Common myeloid progenitor, CD34-positive (primary cell): ENCODE measurements around the gene PGA3. TPM values are rescaled to one million over a fixed set of nuclear protein-coding genes. Genes with fewer than 3 reads are reported as not detected.
"Not testable (repeated sequence)": the region's sequence is repeated elsewhere in the genome, so short reads cannot be mapped to it uniquely, and the experiment has no call there.

ENCODE experiments used
- CTCF ChIA-PET: fragments of 350-600 bp; sonication (Branson Sonifier 250); formaldehyde crosslinking; loops from one replicate; lab custom pipeline; 2021; ENCODE audit warnings: antibody characterized with exemption; lab: Charles Lee
- POLR2A ChIA-PET: fragments of 350-600 bp; sonication (Branson Sonifier 250); formaldehyde crosslinking; loops from one replicate; lab custom pipeline; 2021; ENCODE audit warnings: antibody characterized with exemption; lab: Charles Lee
- DNase-seq, 3 donors: peaks; one replicate each; pipeline versions ENCODE4 v3.0.0 to v3.0.0-alpha.2; 2013
- H3K27ac ChIP-seq, 2 experiments: 1 replicate in 1 of 2; 2 replicates in 1 of 2; pipeline ENCODE4 v1.7.0; 2013; ENCODE audit warnings: inconsistent platforms in 2 of 2, low read length in 2 of 2, mild to moderate bottlenecking in 2 of 2, low read depth in 1 of 2, moderate library complexity in 1 of 2; ENCODE audit not compliant: severe bottlenecking in 2 of 2, insufficient read depth in 1 of 2, poor library complexity in 1 of 2
- H3K27me3 ChIP-seq, 5 experiments: replicated peaks in 2 of 5; 1 replicate in 3 of 5; 2 replicates in 2 of 5; pipeline versions ENCODE4 v1.6.1 to v1.7.0; 2013; ENCODE audit warnings: low read length in 4 of 5, mild to moderate bottlenecking in 2 of 5, moderate library complexity in 2 of 5, inconsistent platforms in 1 of 5; ENCODE audit not compliant: insufficient read depth in 5 of 5, control insufficient read depth in 4 of 5
- H3K36me3 ChIP-seq, 4 experiments: 1 replicate in 2 of 4; 2 replicates in 2 of 4; pipeline versions ENCODE4 v1.6.1 to v1.7.0; 2013; ENCODE audit warnings: low read length in 3 of 4, control low read depth in 1 of 4, mild to moderate bottlenecking in 1 of 4; ENCODE audit not compliant: control insufficient read depth in 4 of 4, insufficient read depth in 4 of 4
- H3K4me1 ChIP-seq, 4 experiments: 1 replicate in 3 of 4; 2 replicates in 1 of 4; pipeline versions ENCODE4 v1.6.1 to v1.7.1; 2013; ENCODE audit warnings: low read length in 3 of 4, mild to moderate bottlenecking in 3 of 4, control low read depth in 1 of 4, inconsistent platforms in 1 of 4, moderate library complexity in 1 of 4; ENCODE audit not compliant: control insufficient read depth in 4 of 4, insufficient read depth in 4 of 4; ENCODE audit errors: control extremely low read depth in 1 of 4
- H3K4me3 ChIP-seq, 7 experiments: 1 replicate in 4 of 7; 2 replicates in 3 of 7; pipeline versions ENCODE4 v1.5.1 to v1.7.0; 2013; ENCODE audit warnings: mild to moderate bottlenecking in 7 of 7, low read length in 6 of 7, moderate library complexity in 6 of 7, inconsistent platforms in 2 of 7, low read depth in 2 of 7, control low read depth in 1 of 7; ENCODE audit not compliant: insufficient read depth in 4 of 7, control insufficient read depth in 1 of 7; ENCODE audit errors: extremely low read depth in 1 of 7
- H3K9me3 ChIP-seq, 5 experiments: 1 replicate in 4 of 5; 2 replicates in 1 of 5; pipeline versions ENCODE4 v1.6.1 to v1.7.1; 2013; ENCODE audit warnings: low read length in 4 of 5, mild to moderate bottlenecking in 2 of 5, inconsistent platforms in 1 of 5, low read depth in 1 of 5, moderate library complexity in 1 of 5; ENCODE audit not compliant: control insufficient read depth in 4 of 5, insufficient read depth in 2 of 5; ENCODE audit errors: control extremely low read depth in 1 of 5
- WGBS: methylation state at CpG from one replicate; pipeline ENCODE4 v1.1.5; 2013; ENCODE audit not compliant: insufficient coverage; 5-methylcytosine and 5-hydroxymethylcytosine counted together
- polyA plus RNA-seq: library from polyadenylated mRNA; unstranded; fragments of 120-200 nt; gene quantifications from one replicate; pipeline ENCODE4 v1.2.1, GENCODE V29; 2013

PGA3 gene
- polyA plus RNA-seq, result 0.04 TPM

DNA sequence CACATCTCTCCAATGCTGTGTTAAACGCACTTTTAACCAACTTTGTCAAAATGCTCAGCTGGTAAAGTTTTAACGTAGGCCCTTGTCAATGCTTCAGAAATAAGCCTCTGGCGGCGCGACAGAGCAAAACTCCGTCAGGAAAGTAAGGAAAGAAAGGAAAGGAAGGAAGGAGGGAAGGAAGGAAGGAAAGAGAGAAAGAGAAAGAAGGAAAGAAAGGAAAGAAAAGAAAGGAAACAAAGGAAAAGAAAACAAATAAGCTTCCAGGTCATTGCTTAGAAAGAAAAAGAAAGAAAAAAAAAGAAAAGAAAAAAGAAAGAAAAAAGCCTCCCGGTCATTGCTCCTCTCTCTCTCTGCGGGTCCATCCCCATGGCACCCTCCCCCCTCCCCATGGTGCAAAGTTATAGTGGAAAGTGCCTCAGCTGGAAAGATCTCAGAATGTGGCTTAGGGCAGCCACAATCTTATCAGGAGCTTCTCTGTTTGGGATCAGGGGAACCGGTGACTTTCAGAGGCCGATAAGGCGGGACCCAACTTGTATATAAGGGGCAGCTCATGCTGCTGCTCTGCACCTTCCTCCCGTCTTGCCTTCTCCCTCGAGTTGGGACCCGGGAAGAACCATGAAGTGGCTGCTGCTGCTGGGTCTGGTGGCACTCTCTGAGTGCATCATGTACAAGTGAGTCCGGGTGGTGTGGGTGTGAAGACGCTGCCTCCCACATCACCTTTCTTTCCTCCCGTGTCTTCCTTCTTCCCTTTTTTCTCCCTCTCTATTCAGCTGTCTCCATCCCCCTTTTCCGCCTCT, at the start of gene PGA3:
TSS of gene PGA3 (plus strand) at position 566 of the 797 bp plus-strand sequence. CDS start at position 616, 50 bp downstream.
- WGBS, result 80% methylated on average over 1 of the region's 18 CpGs
- DNase-seq, H3K4me1 ChIP-seq, H3K27ac ChIP-seq, H3K27me3 ChIP-seq, H3K9me3 ChIP-seq, CTCF ChIA-PET, H3K4me3 ChIP-seq, H3K36me3 ChIP-seq, POLR2A ChIA-PET: not testable (repeated sequence)

DNA sequence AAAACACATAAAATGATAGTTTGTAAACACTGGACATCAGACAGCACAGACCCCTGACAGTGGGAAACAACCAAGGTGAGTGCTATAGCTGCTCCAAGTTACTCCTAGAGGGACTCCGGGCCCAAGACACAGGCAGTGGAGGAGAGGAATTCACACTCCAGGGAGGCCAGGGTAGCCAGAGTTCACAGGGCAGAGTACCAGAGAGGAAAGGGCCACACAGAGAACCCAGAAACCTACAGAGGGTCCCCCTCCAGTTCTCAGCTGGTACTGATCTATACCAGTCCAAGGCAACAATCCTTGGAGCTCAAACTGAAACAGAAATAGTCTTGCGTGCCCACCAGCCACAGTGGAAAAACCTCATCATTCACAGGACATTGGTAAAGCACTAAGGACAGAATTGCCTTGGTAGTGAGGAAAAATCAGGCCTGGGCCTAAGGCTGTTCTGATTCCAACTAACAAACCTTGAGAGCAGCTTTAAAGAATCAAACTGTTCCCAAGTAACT, 49.7 kb upstream of the PGA3 start:
- 97% methylated on average over 2 of the region's 2 CpGs for WGBS
- no peak for DNase-seq
- Histone ChIP-seq H3K36me3 (peaks cover 0 to 11% (median 4%) of the 10 kb centered on the region in 4 experiments), H3K27me3 (no peaks in the 10 kb centered on the region), H3K4me3 (no peak overlapping the region), H3K27ac (no peak overlapping the region), H3K4me1 (peaks cover 0 to 11% (median 8%) of the 10 kb centered on the region in 4 experiments), H3K9me3 (peaks cover 5 to 21% (median 13%) of the 10 kb centered on the region in 5 experiments)
- CTCF ChIA-PET, result interaction anchor here (1.1 to 1.2 kb wide), 2 partner anchors 15 to 16 kb away, joined by 3 to 4 read pairs; no protein-coding TSS in a partner anchor
- POLR2A ChIA-PET, result no interaction called here

DNA sequence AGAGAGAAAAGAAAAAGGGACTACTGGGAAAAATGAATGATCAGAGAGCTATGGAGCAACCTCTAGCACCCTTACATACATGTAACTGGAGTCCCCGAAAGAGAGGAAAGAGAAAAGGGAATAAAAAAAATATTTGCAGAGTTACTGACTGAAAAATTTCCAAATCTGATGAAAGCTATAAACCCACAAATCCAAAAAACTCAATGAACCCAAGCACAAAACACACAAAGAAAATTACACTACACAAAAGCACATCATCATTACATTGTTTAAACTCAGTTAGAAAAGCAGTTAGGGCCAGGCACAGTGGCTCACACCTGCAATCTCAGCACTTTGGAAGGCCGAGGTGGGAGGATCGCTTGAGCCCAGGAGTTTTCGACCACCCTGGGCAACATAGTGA, 48.8 kb upstream of the PGA3 start:
- Histone ChIP-seq H3K27me3 (no peaks in the 10 kb centered on the region), H3K4me3 (no peak overlapping the region), H3K4me1 (peaks cover 0 to 8% (median 7%) of the 10 kb centered on the region in 4 experiments), H3K36me3 (peaks cover 0 to 11% (median 4%) of the 10 kb centered on the region in 4 experiments), H3K27ac (no peak overlapping the region), H3K9me3 (peaks cover 5 to 21% (median 13%) of the 10 kb centered on the region in 5 experiments)
- no peak for DNase-seq
- POLR2A ChIA-PET, result no interaction called here
- CTCF ChIA-PET, result interaction anchor here (1.0 to 1.2 kb wide), 2 partner anchors 13 to 16 kb away, joined by 3 to 4 read pairs; no protein-coding TSS in a partner anchor
- WGBS, result 100% methylated on average over 1 of the region's 4 CpGs

DNA sequence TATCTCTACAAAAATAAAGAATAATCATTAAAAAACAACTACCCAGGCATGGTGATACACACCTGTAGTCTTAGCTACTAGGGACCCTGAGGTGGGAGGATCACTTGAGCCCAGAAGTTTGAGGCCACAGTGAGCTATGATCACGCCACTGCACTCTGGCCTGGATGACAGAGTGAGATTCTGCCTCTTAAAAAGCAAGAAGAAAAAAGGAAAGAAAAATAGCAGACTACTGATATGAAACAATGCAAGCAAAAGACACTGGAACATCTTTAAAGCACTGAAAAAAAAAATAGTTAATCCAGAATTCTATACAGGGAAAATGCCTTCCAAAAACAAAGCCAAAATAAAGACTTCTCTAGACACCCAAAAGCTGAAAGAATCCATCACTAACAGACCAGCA, 48.0 kb upstream of the PGA3 start:
- Histone ChIP-seq H3K27me3 (no peaks in the 10 kb centered on the region), H3K9me3 (peaks cover 5 to 21% (median 13%) of the 10 kb centered on the region in 5 experiments), H3K36me3 (peaks cover 0 to 11% (median 4%) of the 10 kb centered on the region in 4 experiments), H3K4me3 (no peak overlapping the region), H3K4me1 (peaks cover 0 to 4% (median 3%) of the 10 kb centered on the region in 4 experiments), H3K27ac (no peak overlapping the region)
- ChIA-PET CTCF (interaction anchor here (1.0 kb wide), 1 partner anchor 12 kb away, joined by 3 read pairs; no protein-coding TSS in a partner anchor), POLR2A (interaction anchor here (0.6 kb wide), 1 partner anchor 1295 kb away, joined by 6 read pairs; no protein-coding TSS in a partner anchor)
- 100% methylated on average over 1 of the region's 1 CpG for WGBS
- DNase-seq, result no peak

DNA sequence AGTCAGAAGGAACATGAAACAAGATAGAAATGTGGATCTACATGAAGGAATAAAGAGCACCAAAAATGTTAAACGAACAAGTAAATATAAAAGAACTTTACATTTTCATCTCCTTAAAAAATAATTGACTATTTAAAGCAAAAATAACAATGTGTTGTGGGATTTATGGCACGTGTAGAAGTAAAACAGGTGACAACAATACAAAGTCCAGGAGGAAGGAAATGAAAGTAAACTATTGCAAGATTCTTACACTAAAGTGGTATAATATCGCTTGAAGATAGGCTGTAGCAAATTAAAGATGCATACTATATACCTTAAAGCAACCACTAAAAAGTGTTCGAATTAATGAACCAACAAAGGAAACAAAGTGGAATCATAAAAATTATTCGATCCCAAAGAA, 47.6 kb upstream of the PGA3 start:
- Histone ChIP-seq H3K27me3 (no peaks in the 10 kb centered on the region), H3K27ac (no peak overlapping the region), H3K4me1 (peaks cover 0 to 8% (median 7%) of the 10 kb centered on the region in 4 experiments), H3K9me3 (peaks cover 5 to 21% (median 13%) of the 10 kb centered on the region in 5 experiments), H3K36me3 (peaks cover 0 to 11% (median 4%) of the 10 kb centered on the region in 4 experiments), H3K4me3 (no peak overlapping the region)
- ChIA-PET CTCF (interaction anchor here (1.0 kb wide), 1 partner anchor 12 kb away, joined by 3 read pairs; no protein-coding TSS in a partner anchor), POLR2A (interaction anchor here (0.6 kb wide), 1 partner anchor 1296 kb away, joined by 6 read pairs; no protein-coding TSS in a partner anchor)
- DNase-seq, result no peak
- WGBS, result no CpG with 5 or more reads among the region's 5 CpGs

DNA sequence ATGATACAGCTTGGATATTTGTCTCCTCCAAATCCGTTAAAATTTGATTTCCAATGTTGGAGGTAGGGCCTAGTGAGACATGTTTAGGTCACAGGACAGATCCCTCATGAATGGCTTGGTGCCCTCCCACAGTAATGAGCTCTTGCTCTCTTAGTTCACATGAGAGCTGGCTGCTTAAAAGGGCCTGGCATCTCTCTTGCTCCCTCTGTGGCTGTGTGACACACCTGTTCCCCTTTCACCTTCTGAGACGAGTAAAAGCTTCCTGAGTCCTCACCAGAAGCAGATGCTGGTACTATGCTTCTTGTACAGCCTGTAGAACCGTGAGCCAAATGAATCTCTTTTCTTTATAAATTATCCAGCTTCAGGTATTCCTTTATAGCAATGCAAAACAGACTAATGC, 45.6 kb upstream of the PGA3 start:
- H3K27me3 ChIP-seq, result no peaks in the 10 kb centered on the region
- H3K4me1 ChIP-seq, result peaks cover 4 to 20% (median 18%) of the 10 kb centered on the region in 4 experiments
- H3K36me3 ChIP-seq, result peaks cover 0 to 11% (median 4%) of the 10 kb centered on the region in 4 experiments
- no peak for DNase-seq
- H3K9me3 ChIP-seq, result peaks cover 5 to 21% (median 13%) of the 10 kb centered on the region in 5 experiments
- ChIA-PET POLR2A (no interaction called here), CTCF (interaction anchor here (0.8 to 1.7 kb wide), 5 partner anchors 10 to 24 kb away, joined by 3 to 5 read pairs (median 4); no protein-coding TSS in a partner anchor)
- no peak overlapping the region for H3K27ac ChIP-seq
- no peak overlapping the region for H3K4me3 ChIP-seq
- 86% methylated on average over 3 of the region's 3 CpGs for WGBS
